ENCODE measurements around the gene ETV1. TPM values are rescaled to one million over a fixed set of nuclear protein-coding genes. Genes with fewer than 3 reads are reported as not detected.

The ETV1 gene
- total and polyA plus RNA-seq, 9 of the 15 experiments (the other 6 are each of a cell fraction or from before 2014, with no cell fraction given) = 7.2 to 27.4 (median 14.0) TPM

- BruUV-seq (replicated peaks) = TSS peak; percentile 96
- Histone ChIP-seq H3K9ac (ENCODE audit: insufficient read depth in 1 of 2, low read depth in 2 of 2, low read length in 2 of 2) (peak overlapping the region; percentile 49 to 79), H3K4me2 (ENCODE audit: insufficient read depth, low read length) (peak overlapping the region; percentile 77), H2AFZ (ENCODE audit: low read depth, low read length) (peak overlapping the region; percentile 73), H3K4me3 (peak overlapping the region; percentile 27), H3K36me3 (ENCODE audit: control insufficient read depth, insufficient read depth, low read length) (no peaks in the 10 kb centered on the region), H3K27me3 (ENCODE audit: control insufficient read depth in 2 of 2, insufficient read depth in 2 of 2, low read length in 2 of 2) (no peaks in the 10 kb centered on the region), H4K20me1 (replicated peaks; ENCODE audit: control insufficient read depth, insufficient read depth, low read length) (no peaks in the 10 kb centered on the region), H3K9me1 (ENCODE audit: control insufficient read depth, insufficient read depth, low read length) (no peaks in the 10 kb centered on the region), H3K79me2 (ENCODE audit: control insufficient read depth, insufficient read depth, low read length) (peaks cover 10% of the 10 kb centered on the region; the same call in 2 of the 3 replicates), H3K27ac (ENCODE audit: extremely low read depth, low read depth, low read length) (peak overlapping the region; percentile 81), H3K9me3 (replicated peaks; ENCODE audit: control insufficient read depth, insufficient read depth, low read depth, low read length) (no peaks in the 10 kb centered on the region), H3K4me1 (replicated peaks in 1 of 2; ENCODE audit: control insufficient read depth in 2 of 2, insufficient read depth in 2 of 2, low read length in 2 of 2) (peaks cover 3 to 4% of the 10 kb centered on the region in 2 experiments; a peak in 4 of 5 replicates)
- WGBS (ENCODE audit: insufficient coverage, low coverage, missing lambda C conversion rate) = 2% methylated on average over 12 of the region's 12 CpGs
- FAIRE-seq = peak; percentile 67
- no peak for ATAC-seq
- ChIA-PET POLR2A (interaction anchor here (0.6 to 3.1 kb wide), 8 partner anchors 8 to 58 kb away, joined by 3 to 19 read pairs (median 5); no protein-coding TSS in a partner anchor), CTCF (ENCODE audit: low intra/inter-chr PET ratio) (no interaction called here)
- in situ Hi-C loops (cut with MboI) = loop anchor here (25.0 kb wide), 1 partner anchor 1280 kb away; no protein-coding TSS in a partner anchor
- peak in 3 of 4 experiments; percentile 19 to 55 (median 22) for DNase-seq (ENCODE audit: extremely low read depth in 1 of 4, low spot score in 3 of 4)
- intact Hi-C loops (cut with micrococcal nuclease) = loop anchor here (10.0 kb wide), 1 partner anchor 463 kb away; no protein-coding TSS in a partner anchor
- TF ChIP-seq RAD51 (IDR thresholded peaks at IDR 0.05; ENCODE audit: borderline replicate concordance, low read depth) (no peak), NFE2 (IDR thresholded peaks at IDR 0.05; ENCODE audit: low read depth) (no peak), TGIF2 (CRISPR knock-in tag; IDR thresholded peaks at IDR 0.05) (no peak), MCM5 (IDR thresholded peaks at IDR 0.05; ENCODE audit: low read depth) (no peak), SMARCA4 (IDR thresholded peaks at IDR 0.05) (peak; percentile 20), CBFB (CRISPR knock-in tag; IDR thresholded peaks at IDR 0.05) (no peak), E4F1 (CRISPR knock-in tag; IDR thresholded peaks at IDR 0.05; ENCODE audit: borderline replicate concordance) (no peak), RNF219 (CRISPR knock-in tag; IDR thresholded peaks at IDR 0.05) (no peak), GABPB2 (CRISPR knock-in tag; conservative IDR thresholded peaks at IDR 0.05) (no peak), HDAC1 (IDR thresholded peaks at IDR 0.05) (no peak), ZNF830 (CRISPR knock-in tag; IDR thresholded peaks at IDR 0.05) (0 out of 2 replicates have a peak, but pooled peaks have one; percentile 38), MNT (conservative IDR thresholded peaks at IDR 0.05) (no peak; a peak in 2 of 4 replicates), NUFIP1 (IDR thresholded peaks at IDR 0.05; ENCODE audit: partially characterized antibody) (no peak), KLF16 (IDR thresholded peaks at IDR 0.05) (no peak), ARID1B (IDR thresholded peaks at IDR 0.05) (0 out of 2 replicates have a peak, but pooled peaks have one; percentile 25), NCOA6 (IDR thresholded peaks at IDR 0.05) (no peak), ZNF668 (CRISPR knock-in tag; IDR thresholded peaks at IDR 0.05) (no peak)
Observed at GRCh38 chr7:13991791-13992595, 2.5 kb upstream of the ETV1 start.
